WTC11 (cell line): ENCODE data around the gene PTPRJ.

Source experiments
- CREM ChIP-seq: sonication (generic); formaldehyde crosslinking; IDR thresholded peaks from 2 replicates; pipeline ENCODE4 v1.8.1; 2022; ENCODE audit warnings: mild to moderate bottlenecking, missing genetic modification reagents, moderate library complexity
- FOXK1 ChIP-seq: sonication (generic); formaldehyde crosslinking; IDR thresholded peaks from 2 replicates; pipeline ENCODE4 v1.8.0; 2022; ENCODE audit warnings: mild to moderate bottlenecking, moderate library complexity, missing genetic modification reagents
- TF ChIP-seq, protein P1 (sequence below): fragments of 200-600 bp; IDR thresholded peaks from 2 replicates; pipeline ENCODE4 v1.8.0; 2022; ENCODE audit warnings: antibody characterized with exemption

DNA sequence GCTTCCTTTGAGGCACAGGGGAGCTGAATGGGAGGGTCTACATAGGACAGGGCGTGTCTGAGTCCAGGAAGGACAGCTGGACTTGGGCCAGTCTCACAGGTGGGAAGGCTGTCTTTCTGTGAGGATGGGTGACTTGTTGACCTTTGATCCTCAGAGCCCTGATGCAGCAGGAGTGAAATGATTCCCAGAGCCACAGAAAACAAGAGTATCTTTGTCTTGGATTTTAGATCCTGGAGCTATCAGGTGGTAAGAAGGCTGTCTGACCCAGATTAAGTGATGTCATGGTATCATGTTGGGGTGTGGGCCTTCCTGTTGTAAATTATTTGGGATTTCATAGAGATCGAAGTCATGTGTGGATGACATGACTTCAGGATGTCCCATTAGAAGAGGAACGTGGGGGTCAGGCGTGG lies 15.0 kb downstream of the PTPRJ start:
- TF ChIP-seq, protein P1, sequence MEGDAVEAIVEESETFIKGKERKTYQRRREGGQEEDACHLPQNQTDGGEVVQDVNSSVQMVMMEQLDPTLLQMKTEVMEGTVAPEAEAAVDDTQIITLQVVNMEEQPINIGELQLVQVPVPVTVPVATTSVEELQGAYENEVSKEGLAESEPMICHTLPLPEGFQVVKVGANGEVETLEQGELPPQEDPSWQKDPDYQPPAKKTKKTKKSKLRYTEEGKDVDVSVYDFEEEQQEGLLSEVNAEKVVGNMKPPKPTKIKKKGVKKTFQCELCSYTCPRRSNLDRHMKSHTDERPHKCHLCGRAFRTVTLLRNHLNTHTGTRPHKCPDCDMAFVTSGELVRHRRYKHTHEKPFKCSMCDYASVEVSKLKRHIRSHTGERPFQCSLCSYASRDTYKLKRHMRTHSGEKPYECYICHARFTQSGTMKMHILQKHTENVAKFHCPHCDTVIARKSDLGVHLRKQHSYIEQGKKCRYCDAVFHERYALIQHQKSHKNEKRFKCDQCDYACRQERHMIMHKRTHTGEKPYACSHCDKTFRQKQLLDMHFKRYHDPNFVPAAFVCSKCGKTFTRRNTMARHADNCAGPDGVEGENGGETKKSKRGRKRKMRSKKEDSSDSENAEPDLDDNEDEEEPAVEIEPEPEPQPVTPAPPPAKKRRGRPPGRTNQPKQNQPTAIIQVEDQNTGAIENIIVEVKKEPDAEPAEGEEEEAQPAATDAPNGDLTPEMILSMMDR: no peak
- TF ChIP-seq CREM (CRISPR knock-in tag): no peak
- no peak for TF ChIP-seq FOXK1 (CRISPR knock-in tag)
